Gastroesophageal sphincter (tissue), 4 donors: ENCODE data around the gene FRMPD2. TPM values are rescaled to one million over a fixed set of nuclear protein-coding genes. Genes with fewer than 3 reads are reported as not detected.

Experiments
- ATAC-seq: fragments of 150-250 bp; one replicate; pipeline ENCODE4 v1.9.1; 2016; ENCODE audit warnings: mild to moderate bottlenecking, moderate library complexity
- H3K27ac ChIP-seq, 4 donors: fragments of 200-600 bp; sonication (generic) in 3 of 4; 1 replicate in 3 of 4; 2 replicates in 1 of 4; pipeline ENCODE4 v1.5.1; 2016 to 2019
- H3K27me3 ChIP-seq: fragments of 200-600 bp; sonication (generic); one replicate; pipeline ENCODE4 v1.5.1; 2019
- H3K36me3 ChIP-seq, 2 donors: fragments of 200-600 bp; sonication (generic); one replicate each; pipeline ENCODE4 v1.5.1; 2019; ENCODE audit warnings: control low read depth in 1 of 2
- H3K4me1 ChIP-seq, 3 donors: fragments of 200-600 bp; sonication (generic); 1 replicate in 2 of 3; 2 replicates in 1 of 3; pipeline ENCODE4 v1.5.1; 2016 to 2019; ENCODE audit warnings: control low read depth in 2 of 3
- H3K4me3 ChIP-seq, 2 donors: fragments of 200-600 bp; sonication (generic); one replicate each; pipeline ENCODE4 v1.5.1; 2019; ENCODE audit warnings: mild to moderate bottlenecking in 1 of 2, moderate library complexity in 1 of 2
- H3K9me3 ChIP-seq, 3 donors: fragments of 200-600 bp; sonication (generic); one replicate each; pipeline ENCODE4 v1.5.1; 2017 to 2019; ENCODE audit warnings: control low read depth in 2 of 3
- EP300 ChIP-seq: sonication (generic); formaldehyde crosslinking; IDR thresholded peaks from one replicate; pipeline ENCODE4 v1.6.1; 2017; ENCODE audit warnings: antibody characterized with exemption, mild to moderate bottlenecking
- POLR2A ChIP-seq, 2 donors: fragments of 450-650 bp; IDR thresholded peaks; one replicate each; pipeline ENCODE4 v1.6.1; 2017; ENCODE audit warnings: antibody characterized with exemption in 2 of 2, mild to moderate bottlenecking in 2 of 2, moderate library complexity in 1 of 2
- POLR2AphosphoS5 ChIP-seq: sonication (generic); formaldehyde crosslinking; IDR thresholded peaks from one replicate; pipeline ENCODE4 v1.6.1; 2017; ENCODE audit warnings: antibody characterized with exemption
- WGBS, 2 donors: methylation state at CpG; one replicate each; pipeline ENCODE4 v1.1.5; 2018; ENCODE audit warnings: low coverage in 1 of 2; 5-methylcytosine and 5-hydroxymethylcytosine counted together
- total RNA-seq, 4 donors: library from RNA; depleted of rRNA; stranded (reverse); fragments of >200 nt; gene quantifications; one replicate each; pipeline ENCODE4 v1.1.0, GENCODE V29; 2016
- TF ChIP-seq, protein P1 (sequence below), 4 experiments: fragments of 200-600 bp in 2 of 4; fragments of 450-650 bp in 2 of 4; sonication (generic) in 1 of 4; IDR thresholded peaks; one replicate each; pipeline ENCODE4 v1.5.1; 2017 to 2019; ENCODE audit warnings: antibody characterized with exemption in 4 of 4, mild to moderate bottlenecking in 2 of 4, moderate library complexity in 2 of 4

FRMPD2 gene
- total RNA-seq, 4 donors from 2014 or later: 0.19 TPM; not detected in 3

- TF ChIP-seq POLR2AphosphoS5 (no peak), EP300 (no peak), POLR2A (IDR thresholded peaks at IDR 0.05) (no peak)
- TF ChIP-seq, protein P1, sequence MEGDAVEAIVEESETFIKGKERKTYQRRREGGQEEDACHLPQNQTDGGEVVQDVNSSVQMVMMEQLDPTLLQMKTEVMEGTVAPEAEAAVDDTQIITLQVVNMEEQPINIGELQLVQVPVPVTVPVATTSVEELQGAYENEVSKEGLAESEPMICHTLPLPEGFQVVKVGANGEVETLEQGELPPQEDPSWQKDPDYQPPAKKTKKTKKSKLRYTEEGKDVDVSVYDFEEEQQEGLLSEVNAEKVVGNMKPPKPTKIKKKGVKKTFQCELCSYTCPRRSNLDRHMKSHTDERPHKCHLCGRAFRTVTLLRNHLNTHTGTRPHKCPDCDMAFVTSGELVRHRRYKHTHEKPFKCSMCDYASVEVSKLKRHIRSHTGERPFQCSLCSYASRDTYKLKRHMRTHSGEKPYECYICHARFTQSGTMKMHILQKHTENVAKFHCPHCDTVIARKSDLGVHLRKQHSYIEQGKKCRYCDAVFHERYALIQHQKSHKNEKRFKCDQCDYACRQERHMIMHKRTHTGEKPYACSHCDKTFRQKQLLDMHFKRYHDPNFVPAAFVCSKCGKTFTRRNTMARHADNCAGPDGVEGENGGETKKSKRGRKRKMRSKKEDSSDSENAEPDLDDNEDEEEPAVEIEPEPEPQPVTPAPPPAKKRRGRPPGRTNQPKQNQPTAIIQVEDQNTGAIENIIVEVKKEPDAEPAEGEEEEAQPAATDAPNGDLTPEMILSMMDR (IDR thresholded peaks at IDR 0.05): no peak
- H3K4me1 ChIP-seq: no peaks in the 10 kb centered on the region
- H3K4me3 ChIP-seq: no peak overlapping the region
- 68 to 80% methylated on average over 2 to 3 of the region's 4 CpGs for WGBS, 2 donors
- no peaks in the 10 kb centered on the region for H3K9me3 ChIP-seq
- ATAC-seq: no peak
- no peak overlapping the region for H3K27ac ChIP-seq
- H3K36me3 ChIP-seq: no peaks in the 10 kb centered on the region
- no peaks in the 10 kb centered on the region for H3K27me3 ChIP-seq
These were observed 22.1 kb upstream of the FRMPD2 start for GRCh38 chr10:48296576-48297098.

GRCh38 chr10:48294431-48294830 is 19.9 kb upstream of the FRMPD2 start:
- no peaks in the 10 kb centered on the region for H3K9me3 ChIP-seq
- 85 to 87% methylated on average over 2 of the region's 2 CpGs for WGBS, 2 donors
- ATAC-seq: no peak
- no peaks in the 10 kb centered on the region for H3K27me3 ChIP-seq
- H3K4me3 ChIP-seq: no peak overlapping the region
- H3K27ac ChIP-seq: no peak overlapping the region
- no peak for TF ChIP-seq EP300
- TF ChIP-seq, protein P1 (IDR thresholded peaks at IDR 0.05): no peak
- no peak for TF ChIP-seq POLR2A (IDR thresholded peaks at IDR 0.05)
- no peak for TF ChIP-seq POLR2AphosphoS5
- no peaks in the 10 kb centered on the region for H3K36me3 ChIP-seq
- peaks cover 0 to 8% (median 0%) of the 10 kb centered on the region in 3 donors for H3K4me1 ChIP-seq

DNA sequence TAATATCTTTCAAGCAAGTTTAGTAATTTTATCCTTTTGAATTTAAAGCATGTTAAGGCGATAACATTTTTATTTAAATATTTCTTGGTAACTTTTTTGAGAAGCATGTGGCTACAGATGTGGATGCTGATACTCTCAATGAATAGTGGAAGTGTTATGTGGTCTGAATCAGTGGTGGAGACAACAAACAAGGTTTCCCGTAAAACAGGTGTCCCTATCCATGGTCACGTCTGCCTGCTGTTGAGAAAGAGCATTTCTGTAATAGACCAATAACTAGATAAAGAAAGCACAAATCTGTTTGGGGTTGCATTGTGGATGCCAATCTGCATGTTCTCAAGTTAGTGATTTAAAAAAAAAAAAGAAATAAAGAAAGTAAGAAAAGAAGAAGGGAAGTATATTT is 18.1 kb upstream of the FRMPD2 start:
- H3K36me3 ChIP-seq: no peaks in the 10 kb centered on the region
- TF ChIP-seq POLR2AphosphoS5 (no peak), EP300 (no peak), POLR2A (IDR thresholded peaks at IDR 0.05) (no peak)
- TF ChIP-seq, protein P1 (IDR thresholded peaks at IDR 0.05): no peak
- peaks cover 0 to 15% (median 0%) of the 10 kb centered on the region in 3 donors for H3K4me1 ChIP-seq
- H3K27ac ChIP-seq: no peak overlapping the region
- no peaks in the 10 kb centered on the region for H3K9me3 ChIP-seq
- WGBS, 2 donors: 95 to 100% methylated on average over 1 to 3 of the region's 3 CpGs
- ATAC-seq: no peak
- no peaks in the 10 kb centered on the region for H3K27me3 ChIP-seq
- no peak overlapping the region for H3K4me3 ChIP-seq

- H3K36me3 ChIP-seq: no peaks in the 10 kb centered on the region
- no peak overlapping the region for H3K4me3 ChIP-seq
- peaks cover 0 to 19% (median 0%) of the 10 kb centered on the region in 3 donors for H3K4me1 ChIP-seq
- no peaks in the 10 kb centered on the region for H3K9me3 ChIP-seq
- TF ChIP-seq POLR2AphosphoS5: no peak
- no peak for TF ChIP-seq POLR2A (IDR thresholded peaks at IDR 0.05)
- TF ChIP-seq, protein P1 (IDR thresholded peaks at IDR 0.05): no peak
- no peak for TF ChIP-seq EP300
- no peak for ATAC-seq
- H3K27me3 ChIP-seq: no peaks in the 10 kb centered on the region
- WGBS, 2 donors: 57 to 69% methylated on average over 1 to 3 of the region's 3 CpGs
- H3K27ac ChIP-seq: no peak overlapping the region
These were observed 16.7 kb upstream of the FRMPD2 start for GRCh38 chr10:48291190-48291589.

GRCh38 chr10:48290286-48290685 is 15.8 kb upstream of the FRMPD2 start:
- Histone ChIP-seq H3K27ac (no peak overlapping the region), H3K4me1 (peaks cover 0 to 19% (median 0%) of the 10 kb centered on the region in 3 donors), H3K9me3 (no peaks in the 10 kb centered on the region), H3K36me3 (no peaks in the 10 kb centered on the region), H3K4me3 (no peak overlapping the region), H3K27me3 (no peaks in the 10 kb centered on the region)
- 79 to 88% methylated on average over 5 of the region's 9 CpGs for WGBS, 2 donors
- no peak for ATAC-seq
- TF ChIP-seq POLR2A (IDR thresholded peaks at IDR 0.05): no peak
- TF ChIP-seq EP300: no peak
- TF ChIP-seq POLR2AphosphoS5: no peak
- TF ChIP-seq, protein P1 (IDR thresholded peaks at IDR 0.05): no peak
